Measurements from ENCODE around the gene PTPRE. TPM values are rescaled to one million over a fixed set of nuclear protein-coding genes. Genes with fewer than 3 reads are reported as not detected.

PTPRE gene
- total RNA-seq, 4 donors from 2014 or later: 17.4 to 23.0 (median 20.1) TPM

- no peak for DNase-seq (ENCODE audit: low spot score in 2 of 2)
Observed at GRCh38 chr10:128016423-128017060, 109.6 kb downstream of the PTPRE start.

GRCh38 chr10:128017822-128018221 is 110.9 kb downstream of the PTPRE start:
- DNase-seq (ENCODE audit: low spot score in 2 of 2): no peak
- TF ChIP-seq POLR2A (IDR thresholded peaks at IDR 0.05) (no peak), CTCF (IDR thresholded peaks at IDR 0.05) (no peak)
- WGBS, 2 donors: 58 to 68% methylated on average over 10 to 14 of the region's 14 CpGs
- H3K4me3 ChIP-seq (ENCODE audit: low read depth, poor library complexity, severe bottlenecking): no peak overlapping the region
- intact Hi-C loops (cut with DNase I; ENCODE audit: low total_unique reads): no loop called here

More at GRCh38 chr10:128016423-128017060, 109.6 kb downstream of the PTPRE start:
- 88 to 93% methylated on average over 12 of the region's 12 CpGs for WGBS, 2 donors
- H3K4me3 ChIP-seq (ENCODE audit: low read depth, poor library complexity, severe bottlenecking): no peak overlapping the region
- TF ChIP-seq POLR2A (IDR thresholded peaks at IDR 0.05) (no peak), CTCF (IDR thresholded peaks at IDR 0.05) (no peak)
- intact Hi-C loops (cut with DNase I; ENCODE audit: low total_unique reads): no loop called here

GRCh38 chr10:128018236-128018635 is 111.3 kb downstream of the PTPRE start:
- intact Hi-C loops (cut with DNase I; ENCODE audit: low total_unique reads): no loop called here
- WGBS, 2 donors: 45 to 46% methylated on average over 13 of the region's 13 CpGs
- no peak for DNase-seq (ENCODE audit: low spot score in 2 of 2)

GRCh38 chr10:128018691-128019090 is 111.8 kb downstream of the PTPRE start:
- no peak overlapping the region for H3K4me3 ChIP-seq (ENCODE audit: low read depth, poor library complexity, severe bottlenecking)
- 81 to 83% methylated on average over 2 of the region's 2 CpGs for WGBS, 2 donors
- no peak for DNase-seq (ENCODE audit: low spot score in 2 of 2)
- intact Hi-C loops (cut with DNase I; ENCODE audit: low total_unique reads): no loop called here
- TF ChIP-seq POLR2A (IDR thresholded peaks at IDR 0.05): no peak
- TF ChIP-seq CTCF (IDR thresholded peaks at IDR 0.05): no peak

More at GRCh38 chr10:128018236-128018635, 111.3 kb downstream of the PTPRE start:
- H3K4me3 ChIP-seq (ENCODE audit: low read depth, poor library complexity, severe bottlenecking): no peak overlapping the region
- TF ChIP-seq POLR2A (IDR thresholded peaks at IDR 0.05): no peak
- no peak for TF ChIP-seq CTCF (IDR thresholded peaks at IDR 0.05)

GRCh38 chr10:128022261-128023196 is 115.6 kb downstream of the PTPRE start:
- TF ChIP-seq POLR2A (IDR thresholded peaks at IDR 0.05) (no peak), CTCF (IDR thresholded peaks at IDR 0.05) (no peak)
- intact Hi-C loops (cut with DNase I; ENCODE audit: low total_unique reads): no loop called here
- no peak overlapping the region for H3K4me3 ChIP-seq (ENCODE audit: low read depth, poor library complexity, severe bottlenecking)
- 89 to 93% methylated on average over 14 to 19 of the region's 19 CpGs for WGBS, 2 donors
- DNase-seq (ENCODE audit: low spot score in 2 of 2): no peak

Measured in lower leg skin (tissue), 4 donors.